K562 (cell line): Measurements from ENCODE around the gene NDUFB10. TPM values are rescaled to one million over a fixed set of nuclear protein-coding genes. Genes with fewer than 3 reads are reported as not detected.

ENCODE experiments used
- HDAC6 ChIP-seq: IDR thresholded peaks from 2 replicates; pipeline ENCODE4 v1.6.1; 2012; ENCODE audit warnings: low read depth, mild to moderate bottlenecking, control low read depth, inconsistent platforms, low read length, moderate library complexity
- HNRNPLL ChIP-seq: fragments of 200-400 bp; formaldehyde crosslinking; IDR thresholded peaks from 2 replicates; pipeline ENCODE4 v1.6.1; 2017; ENCODE audit warnings: low read length, low read depth, mild to moderate bottlenecking; ENCODE audit not compliant: poor library complexity, severe bottlenecking
- JUN ChIP-seq, 2 experiments: sonication (generic) in 1 of 2; formaldehyde crosslinking in 1 of 2; IDR thresholded peaks; 2 replicates each; pipeline versions ENCODE4 v1.6.1 to v1.8.0; 2012 to 2022; ENCODE audit warnings: borderline replicate concordance in 2 of 2, mild to moderate bottlenecking in 2 of 2, improper control_type of control experiment in 1 of 2, low read depth in 1 of 2, low read length in 1 of 2, missing genetic modification reagents in 1 of 2
- MCM2 ChIP-seq: fragments of 450-650 bp; IDR thresholded peaks from 2 replicates; pipeline ENCODE4 v1.6.1; 2017; ENCODE audit warnings: low read depth, mild to moderate bottlenecking
- NFYB ChIP-seq: IDR thresholded peaks from 2 replicates; pipeline ENCODE4 v1.6.1; 2011; ENCODE audit warnings: mild to moderate bottlenecking, moderate library complexity; ENCODE audit not compliant: insufficient read length; ENCODE audit errors: extremely low read depth
- SRF ChIP-seq, 2 experiments: fragments of 250-450, 450-650 bp in 1 of 2; sonication (Bioruptor Pico) in 1 of 2; sonication (generic) in 1 of 2; formaldehyde crosslinking; IDR thresholded peaks; 2 replicates each; pipeline versions ENCODE4 v1.5.0 to v1.5.1; 2020 to 2022; ENCODE audit warnings: mild to moderate bottlenecking in 1 of 2, missing genetic modification reagents in 1 of 2
- STAG1 ChIP-seq: sonication (generic); formaldehyde crosslinking; IDR thresholded peaks from 2 replicates; pipeline ENCODE4 v1.5.0; 2020; ENCODE audit warnings: missing genetic modification reagents, borderline replicate concordance
- TSC22D4 ChIP-seq: fragments of 450-650 bp; IDR thresholded peaks from 2 replicates; pipeline ENCODE4 v1.6.1; 2016; ENCODE audit warnings: missing genetic modification characterization, missing biosample characterization, control low read depth
- polyA plus RNA-seq, 8 experiments: library from polyadenylated mRNA; depleted of rRNA in 4 of 8; stranded (reverse) in 5 of 8; unstranded in 3 of 8; fragments of >200 nt; fragmentation: Nextera tagmentation in 2 of 8; fragmentation: Illumina TruSeq in 1 of 8; extraction: Ambion mirVana in 2 of 8; extraction: Trizol in 1 of 8; gene quantifications; 2 replicates each; pipeline versions ENCODE4 v1.2.1 to v1.2.3, GENCODE V29; 2011 to 2014; ENCODE audit warnings: inconsistent platforms in 1 of 8, missing spikeins in 1 of 8
- total RNA-seq, 7 experiments: library from RNA; depleted of rRNA in 6 of 7; stranded (reverse); fragments of >200 nt in 6 of 7; fragmentation: Illumina TruSeq in 2 of 7; extraction: Trizol in 2 of 7; gene quantifications; 2 replicates each; pipeline versions ENCODE4 v1.2.1 to v1.2.3, GENCODE V29; 2011 to 2021; ENCODE audit warnings: low replicate concordance in 1 of 7
- TF ChIP-seq, protein P1 (sequence below): fragments of 250-450 bp; sonication (Bioruptor Pico); IDR thresholded peaks from 2 replicates; pipeline ENCODE4 v1.5.0; 2021
- TF ChIP-seq, protein P2 (sequence below), 2 experiments: fragments of 450-650 bp in 1 of 2; sonication (generic) in 1 of 2; formaldehyde crosslinking in 1 of 2; IDR thresholded peaks; 2 replicates each; pipeline versions ENCODE4 v1.7.1 to v1.9.0; 2016 to 2022; ENCODE audit warnings: inconsistent platforms in 1 of 2, mild to moderate bottlenecking in 1 of 2, missing genetic modification reagents in 1 of 2
- TF ChIP-seq, protein P3 (sequence below): sonication (generic); formaldehyde crosslinking; IDR thresholded peaks from 2 replicates; pipeline ENCODE4 v1.8.1; 2023; ENCODE audit warnings: mild to moderate bottlenecking, missing genetic modification reagents
- TF ChIP-seq, protein P4 (sequence below): fragments of 250-450 bp; sonication (Bioruptor Pico); IDR thresholded peaks from 2 replicates; pipeline ENCODE4 v1.5.0; 2021

NDUFB10 gene
- total and polyA plus RNA-seq, 9 of the 15 experiments (the other 6 are each of a cell fraction or from before 2014, with no cell fraction given) = 69.3 to 527 (median 161) TPM

DNA sequence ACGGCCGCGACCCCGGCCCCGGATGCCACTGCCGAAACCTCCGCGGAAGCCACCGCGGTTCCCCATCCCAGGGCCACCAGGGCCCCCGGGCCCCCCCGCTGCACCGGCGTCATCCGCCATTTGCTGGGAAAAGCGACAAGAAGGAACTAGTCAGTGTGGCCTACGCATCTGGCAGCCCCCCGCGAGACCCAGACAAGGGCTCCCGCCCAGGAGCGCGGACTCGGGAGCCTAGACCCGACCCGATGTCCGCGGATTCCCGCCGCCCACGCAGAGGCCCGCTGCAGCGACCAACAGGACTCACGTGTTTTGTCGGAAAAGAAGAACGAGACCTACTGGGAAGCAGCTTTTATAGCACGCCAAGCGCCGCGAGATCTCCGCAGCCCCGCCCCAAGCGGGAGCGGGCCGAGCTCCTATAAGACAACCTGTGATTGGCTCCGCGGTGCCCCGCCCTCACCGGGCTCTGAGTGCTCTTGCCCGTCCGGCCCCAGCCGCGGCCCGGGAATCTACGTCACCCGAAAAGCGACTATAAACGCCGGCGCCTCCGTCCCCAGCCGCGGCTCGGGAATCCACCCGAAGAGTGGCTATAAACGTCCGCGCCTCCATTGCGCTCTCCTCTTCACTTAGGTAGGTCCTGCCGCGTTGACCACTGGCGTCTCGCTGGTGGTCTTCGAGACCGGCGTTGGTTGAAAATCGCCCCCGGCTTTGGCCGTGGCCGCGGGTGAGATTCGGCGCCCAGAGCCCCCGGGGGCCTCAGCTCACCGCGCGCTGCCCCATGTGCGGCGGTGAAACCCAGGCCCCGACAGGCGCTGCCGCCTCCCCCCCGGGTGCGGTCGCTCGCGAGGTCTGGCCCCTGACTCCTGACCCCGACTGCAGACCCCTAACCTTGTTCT, 5.4 kb downstream of the NDUFB10 start, which contains the start of gene RPS2 (continued):
- TF ChIP-seq SRF (CRISPR knock-in tag; IDR thresholded peaks at IDR 0.05) = 0 out of 4 replicates have a peak, but pooled peaks of 1 of the 2 experiments have one; percentile 37
- TF ChIP-seq STAG1 = no peak
- TF ChIP-seq, protein P1, sequence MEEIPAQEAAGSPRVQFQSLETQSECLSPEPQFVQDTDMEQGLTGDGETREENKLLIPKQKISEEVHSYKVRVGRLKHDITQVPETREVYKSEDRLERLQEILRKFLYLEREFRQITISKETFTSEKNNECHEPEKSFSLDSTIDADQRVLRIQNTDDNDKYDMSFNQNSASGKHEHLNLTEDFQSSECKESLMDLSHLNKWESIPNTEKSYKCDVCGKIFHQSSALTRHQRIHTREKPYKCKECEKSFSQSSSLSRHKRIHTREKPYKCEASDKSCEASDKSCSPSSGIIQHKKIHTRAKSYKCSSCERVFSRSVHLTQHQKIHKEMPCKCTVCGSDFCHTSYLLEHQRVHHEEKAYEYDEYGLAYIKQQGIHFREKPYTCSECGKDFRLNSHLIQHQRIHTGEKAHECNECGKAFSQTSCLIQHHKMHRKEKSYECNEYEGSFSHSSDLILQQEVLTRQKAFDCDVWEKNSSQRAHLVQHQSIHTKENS (CRISPR knock-in tag) = peak; percentile 47; the same call in 1 of the 2 replicates
- TF ChIP-seq HNRNPLL = peak; percentile 73
- no peak for TF ChIP-seq MCM2
- TF ChIP-seq, protein P2, sequence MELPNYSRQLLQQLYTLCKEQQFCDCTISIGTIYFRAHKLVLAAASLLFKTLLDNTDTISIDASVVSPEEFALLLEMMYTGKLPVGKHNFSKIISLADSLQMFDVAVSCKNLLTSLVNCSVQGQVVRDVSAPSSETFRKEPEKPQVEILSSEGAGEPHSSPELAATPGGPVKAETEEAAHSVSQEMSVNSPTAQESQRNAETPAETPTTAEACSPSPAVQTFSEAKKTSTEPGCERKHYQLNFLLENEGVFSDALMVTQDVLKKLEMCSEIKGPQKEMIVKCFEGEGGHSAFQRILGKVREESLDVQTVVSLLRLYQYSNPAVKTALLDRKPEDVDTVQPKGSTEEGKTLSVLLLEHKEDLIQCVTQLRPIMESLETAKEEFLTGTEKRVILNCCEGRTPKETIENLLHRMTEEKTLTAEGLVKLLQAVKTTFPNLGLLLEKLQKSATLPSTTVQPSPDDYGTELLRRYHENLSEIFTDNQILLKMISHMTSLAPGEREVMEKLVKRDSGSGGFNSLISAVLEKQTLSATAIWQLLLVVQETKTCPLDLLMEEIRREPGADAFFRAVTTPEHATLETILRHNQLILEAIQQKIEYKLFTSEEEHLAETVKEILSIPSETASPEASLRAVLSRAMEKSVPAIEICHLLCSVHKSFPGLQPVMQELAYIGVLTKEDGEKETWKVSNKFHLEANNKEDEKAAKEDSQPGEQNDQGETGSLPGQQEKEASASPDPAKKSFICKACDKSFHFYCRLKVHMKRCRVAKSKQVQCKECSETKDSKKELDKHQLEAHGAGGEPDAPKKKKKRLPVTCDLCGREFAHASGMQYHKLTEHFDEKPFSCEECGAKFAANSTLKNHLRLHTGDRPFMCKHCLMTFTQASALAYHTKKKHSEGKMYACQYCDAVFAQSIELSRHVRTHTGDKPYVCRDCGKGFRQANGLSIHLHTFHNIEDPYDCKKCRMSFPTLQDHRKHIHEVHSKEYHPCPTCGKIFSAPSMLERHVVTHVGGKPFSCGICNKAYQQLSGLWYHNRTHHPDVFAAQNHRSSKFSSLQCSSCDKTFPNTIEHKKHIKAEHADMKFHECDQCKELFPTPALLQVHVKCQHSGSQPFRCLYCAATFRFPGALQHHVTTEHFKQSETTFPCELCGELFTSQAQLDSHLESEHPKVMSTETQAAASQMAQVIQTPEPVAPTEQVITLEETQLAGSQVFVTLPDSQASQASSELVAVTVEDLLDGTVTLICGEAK (IDR thresholded peaks at IDR 0.05) = 0 out of 2 replicates have a peak, but pooled peaks have one; percentile 11
- TF ChIP-seq, protein P2 (CRISPR knock-in tag; IDR thresholded peaks at IDR 0.05) = no peak
- no peak for TF ChIP-seq TSC22D4 (tag)
- TF ChIP-seq, protein P3, sequence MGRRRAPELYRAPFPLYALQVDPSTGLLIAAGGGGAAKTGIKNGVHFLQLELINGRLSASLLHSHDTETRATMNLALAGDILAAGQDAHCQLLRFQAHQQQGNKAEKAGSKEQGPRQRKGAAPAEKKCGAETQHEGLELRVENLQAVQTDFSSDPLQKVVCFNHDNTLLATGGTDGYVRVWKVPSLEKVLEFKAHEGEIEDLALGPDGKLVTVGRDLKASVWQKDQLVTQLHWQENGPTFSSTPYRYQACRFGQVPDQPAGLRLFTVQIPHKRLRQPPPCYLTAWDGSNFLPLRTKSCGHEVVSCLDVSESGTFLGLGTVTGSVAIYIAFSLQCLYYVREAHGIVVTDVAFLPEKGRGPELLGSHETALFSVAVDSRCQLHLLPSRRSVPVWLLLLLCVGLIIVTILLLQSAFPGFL (CRISPR knock-in tag) = peak; percentile 83; the same call in 1 of the 2 replicates
- peak; percentile 60 for TF ChIP-seq NFYB
- TF ChIP-seq HDAC6 = 0 out of 2 replicates have a peak, but pooled peaks have one; percentile 81
- peak; percentile 53; the same call in 1 of the 2 replicates for TF ChIP-seq JUN (IDR thresholded peaks at IDR 0.05; ENCODE audit: borderline replicate concordance, low read depth, low read length)
- TF ChIP-seq JUN (CRISPR knock-in tag; IDR thresholded peaks at IDR 0.05; ENCODE audit: borderline replicate concordance) = no peak; the same call in 1 of the 2 replicates
- TF ChIP-seq, protein P4, sequence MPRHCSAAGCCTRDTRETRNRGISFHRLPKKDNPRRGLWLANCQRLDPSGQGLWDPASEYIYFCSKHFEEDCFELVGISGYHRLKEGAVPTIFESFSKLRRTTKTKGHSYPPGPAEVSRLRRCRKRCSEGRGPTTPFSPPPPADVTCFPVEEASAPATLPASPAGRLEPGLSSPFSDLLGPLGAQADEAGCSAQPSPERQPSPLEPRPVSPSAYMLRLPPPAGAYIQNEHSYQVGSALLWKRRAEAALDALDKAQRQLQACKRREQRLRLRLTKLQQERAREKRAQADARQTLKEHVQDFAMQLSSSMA (CRISPR knock-in tag) = peak; percentile 85; the same call in 1 of the 2 replicates
